ENCODE results near the gene SPC25. TPM values are rescaled to one million over a fixed set of nuclear protein-coding genes. Genes with fewer than 3 reads are reported as not detected.
"Not testable (repeated sequence)": the region's sequence is repeated elsewhere in the genome, so short reads cannot be mapped to it uniquely, and the experiment has no call there.

SPC25 gene
- total RNA-seq, 2 experiments from 2014 or later: 58.3 to 69.8 TPM

DNA sequence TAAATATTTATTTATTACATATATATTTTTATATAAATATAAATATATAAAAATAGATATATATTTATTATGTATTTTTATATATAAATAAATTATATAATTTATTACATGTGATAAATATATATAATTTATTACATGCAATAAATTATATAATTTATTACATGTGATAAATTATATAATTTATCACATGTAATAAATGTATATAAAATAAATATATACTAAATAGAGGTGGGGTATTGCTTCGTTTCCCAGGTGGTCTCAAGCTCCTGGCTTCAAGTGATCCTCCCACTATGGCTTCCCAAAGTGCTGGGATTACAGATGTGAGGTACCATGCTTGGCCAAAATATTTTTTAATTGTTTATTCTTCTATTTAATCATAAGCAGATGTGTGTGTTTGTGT, 7.2 kb upstream of the SPC25 start:
- ChIA-PET POLR2A (no interaction called here), CTCF (interaction anchor here (0.6 to 1.1 kb wide), 2 partner anchors 22 to 53 kb away, joined by 3 read pairs; no protein-coding TSS in a partner anchor)
- Mint-ChIP-seq H3K9me3 (ENCODE audit: insufficient read depth) (no peaks in the 10 kb centered on the region), H3K27ac (no peak overlapping the region), H3K4me1 (ENCODE audit: low read depth) (no peaks in the 10 kb centered on the region), H3K4me3 (no peak overlapping the region), H3K27me3 (ENCODE audit: low read depth) (peaks cover 42% of the 10 kb centered on the region), H3K36me3 (ENCODE audit: low read depth) (no peaks in the 10 kb centered on the region)
- DNase-seq (no peak), ATAC-seq (no peak)

DNA sequence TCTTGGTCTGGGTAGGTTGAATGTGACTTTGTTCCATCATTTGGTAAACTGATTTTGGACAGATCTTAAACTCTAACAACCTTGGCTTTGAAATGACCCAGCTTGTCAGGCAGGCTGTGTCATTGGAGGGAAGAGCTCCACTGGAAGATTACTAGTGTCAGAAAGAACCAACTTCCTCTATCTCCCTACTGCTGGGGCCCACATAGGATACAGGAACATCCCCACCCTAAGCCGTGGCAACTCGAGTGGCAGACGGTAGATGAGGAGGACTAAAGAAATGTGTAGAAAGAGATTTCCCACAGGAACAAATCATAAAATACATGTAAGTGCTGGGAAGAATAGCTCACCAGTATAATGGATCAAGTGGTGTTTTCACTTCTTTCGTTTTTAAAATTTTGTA, 6.6 kb upstream of the SPC25 start:
- Mint-ChIP-seq H3K27ac (no peak overlapping the region), H3K36me3 (ENCODE audit: low read depth) (no peaks in the 10 kb centered on the region), H3K4me3 (no peak overlapping the region), H3K27me3 (ENCODE audit: low read depth) (peaks cover 46% of the 10 kb centered on the region), H3K9me3 (ENCODE audit: insufficient read depth) (no peaks in the 10 kb centered on the region), H3K4me1 (ENCODE audit: low read depth) (no peaks in the 10 kb centered on the region)
- ATAC-seq: no peak
- ChIA-PET POLR2A (no interaction called here), CTCF (interaction anchor here (0.6 to 1.1 kb wide), 2 partner anchors 23 to 54 kb away, joined by 3 read pairs; no protein-coding TSS in a partner anchor)
- DNase-seq: no peak

DNA sequence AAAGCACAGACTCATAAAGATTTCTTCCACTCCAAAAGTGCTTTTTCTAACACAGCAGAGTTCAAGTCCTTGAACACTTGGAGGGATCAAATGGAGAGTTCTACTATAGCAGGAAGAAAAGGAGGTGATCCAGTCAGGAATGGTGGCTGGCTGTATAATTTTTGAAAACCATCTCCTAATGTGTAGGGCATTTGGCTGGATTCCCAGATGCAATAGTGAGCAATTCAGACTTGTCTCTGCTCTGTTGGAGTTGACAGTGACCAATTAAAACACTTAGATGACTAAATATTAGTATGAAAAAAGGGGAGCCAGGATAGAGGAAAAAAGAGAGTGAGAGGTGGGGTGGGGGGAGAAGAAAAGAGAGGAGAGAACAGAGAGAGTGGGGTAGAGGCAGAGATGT, 5.5 kb upstream of the SPC25 start:
- Mint-ChIP-seq H3K4me3 (no peak overlapping the region), H3K9me3 (ENCODE audit: insufficient read depth) (no peaks in the 10 kb centered on the region), H3K27ac (no peak overlapping the region), H3K27me3 (ENCODE audit: low read depth) (peaks cover 45% of the 10 kb centered on the region), H3K36me3 (ENCODE audit: low read depth) (no peaks in the 10 kb centered on the region), H3K4me1 (ENCODE audit: low read depth) (peaks cover 1% of the 10 kb centered on the region)
- ChIA-PET POLR2A (no interaction called here), CTCF (no interaction called here)
- no peak for ATAC-seq
- no peak for DNase-seq

DNA sequence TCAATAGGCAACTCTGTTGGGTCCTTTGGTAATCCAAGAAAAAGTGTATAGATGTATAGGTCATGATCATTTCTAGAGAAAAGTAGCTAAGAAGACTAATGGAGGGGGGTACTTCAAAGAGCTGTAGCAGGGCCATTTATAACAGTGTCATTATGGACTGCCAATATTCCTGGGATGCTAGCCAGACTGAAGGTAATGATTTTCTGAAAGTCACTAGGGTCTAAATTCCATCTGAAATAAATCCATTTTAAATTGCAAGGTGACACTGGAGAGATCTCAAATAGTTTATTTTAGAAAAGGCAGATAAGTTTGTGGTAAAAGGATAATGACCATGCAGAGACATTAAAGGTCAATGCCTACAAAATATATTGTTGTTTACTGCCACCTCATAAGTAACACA, 4.5 kb upstream of the SPC25 start:
- Mint-ChIP-seq H3K4me1 (ENCODE audit: low read depth) (peaks cover 5% of the 10 kb centered on the region), H3K27ac (no peak overlapping the region), H3K27me3 (ENCODE audit: low read depth) (peaks cover 40% of the 10 kb centered on the region), H3K9me3 (ENCODE audit: insufficient read depth) (no peaks in the 10 kb centered on the region), H3K36me3 (ENCODE audit: low read depth) (peaks cover 4% of the 10 kb centered on the region), H3K4me3 (no peak overlapping the region)
- no peak for ATAC-seq
- POLR2A ChIA-PET: no interaction called here
- CTCF ChIA-PET: no interaction called here
- no peak for DNase-seq

DNA sequence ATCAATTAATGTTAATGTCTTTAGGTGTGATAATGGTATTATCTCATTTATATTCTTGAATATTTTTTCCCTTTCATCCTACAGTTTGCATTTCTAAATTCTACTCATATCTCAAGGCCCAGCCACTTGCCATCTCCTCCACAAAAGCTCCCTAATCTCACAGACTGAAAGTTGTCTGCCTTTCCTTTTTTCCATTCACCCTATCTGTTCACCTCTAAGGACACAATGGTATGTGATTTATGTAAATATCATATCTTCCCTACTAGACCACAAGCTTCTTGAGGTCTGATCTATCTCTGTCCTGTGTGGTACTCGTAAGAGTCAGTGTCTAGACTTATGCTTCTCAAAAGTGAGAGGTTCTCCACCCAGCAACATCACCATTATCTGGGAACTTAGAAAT, 3.9 kb upstream of the SPC25 start:
- Mint-ChIP-seq H3K27me3 (ENCODE audit: low read depth) (peaks cover 37% of the 10 kb centered on the region), H3K36me3 (ENCODE audit: low read depth) (peaks cover 10% of the 10 kb centered on the region), H3K4me3 (no peak overlapping the region), H3K9me3 (ENCODE audit: insufficient read depth) (no peaks in the 10 kb centered on the region), H3K27ac (no peak overlapping the region), H3K4me1 (ENCODE audit: low read depth) (peaks cover 9% of the 10 kb centered on the region)
- ChIA-PET CTCF (no interaction called here), POLR2A (no interaction called here)
- ATAC-seq (no peak), DNase-seq (no peak)

DNA sequence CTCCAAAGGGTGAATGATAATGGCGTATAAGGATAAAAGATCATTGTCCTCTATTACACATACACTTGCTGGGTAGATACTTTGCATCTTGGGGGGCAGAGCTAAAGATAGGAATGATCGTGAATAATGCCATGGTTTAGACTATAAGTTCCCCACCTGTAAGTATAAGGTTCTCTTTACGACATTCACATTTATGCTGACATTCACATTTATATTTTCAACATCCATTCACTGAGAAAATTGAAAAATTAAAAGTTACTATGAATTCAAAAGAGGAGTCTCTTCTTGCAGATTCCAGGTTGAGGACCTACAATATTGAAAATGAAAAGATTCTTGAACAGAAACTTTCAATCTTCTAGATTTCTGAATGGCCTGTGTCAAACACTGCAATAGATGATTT, 2.1 kb upstream of the SPC25 start:
- peaks cover 36% of the 10 kb centered on the region for H3K27me3 Mint-ChIP-seq (ENCODE audit: low read depth)
- H3K27ac Mint-ChIP-seq: no peak overlapping the region
- no peak for DNase-seq
- peaks cover 17% of the 10 kb centered on the region for H3K4me1 Mint-ChIP-seq (ENCODE audit: low read depth)
- H3K9me3 Mint-ChIP-seq (ENCODE audit: insufficient read depth): no peaks in the 10 kb centered on the region
- no peak overlapping the region for H3K4me3 Mint-ChIP-seq
- CTCF ChIA-PET: interaction anchor here (0.6 kb wide), 1 partner anchor 72 kb away, joined by 3 read pairs; no protein-coding TSS in a partner anchor
- H3K36me3 Mint-ChIP-seq (ENCODE audit: low read depth): peaks cover 18% of the 10 kb centered on the region
- POLR2A ChIA-PET: no interaction called here
- ATAC-seq: no peak

DNA sequence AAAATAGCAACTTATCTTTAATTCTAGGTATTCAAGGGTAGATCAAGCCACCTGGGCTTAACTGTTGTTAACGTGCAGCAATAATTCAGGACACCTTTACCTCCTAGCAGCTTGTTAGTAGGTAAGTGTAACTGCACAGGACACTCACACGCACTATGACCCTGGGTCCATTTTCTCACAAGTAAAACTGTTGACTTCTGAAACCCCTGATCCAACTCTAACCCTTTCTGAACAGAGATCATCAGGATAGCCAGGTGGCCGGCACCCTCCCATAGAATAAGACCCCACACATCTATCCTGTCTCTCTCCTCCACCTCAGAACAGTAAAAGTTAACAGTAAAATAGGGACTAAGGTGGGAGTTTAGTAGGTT, 610 bp downstream of the SPC25 start:
- peak overlapping the region; percentile 96 for H3K27ac Mint-ChIP-seq
- H3K27me3 Mint-ChIP-seq (ENCODE audit: low read depth): peaks cover 21% of the 10 kb centered on the region
- CTCF ChIA-PET: interaction anchor here (0.7 kb wide), 1 partner anchor 543 kb away, joined by 3 read pairs; no protein-coding TSS in a partner anchor
- peak; percentile 4 for ATAC-seq
- H3K4me3 Mint-ChIP-seq: peak overlapping the region; percentile 93
- H3K4me1 Mint-ChIP-seq (ENCODE audit: low read depth): peaks cover 25% of the 10 kb centered on the region
- POLR2A ChIA-PET: no interaction called here
- H3K36me3 Mint-ChIP-seq (ENCODE audit: low read depth): peaks cover 33% of the 10 kb centered on the region
- no peaks in the 10 kb centered on the region for H3K9me3 Mint-ChIP-seq (ENCODE audit: insufficient read depth)
- no peak for DNase-seq

DNA sequence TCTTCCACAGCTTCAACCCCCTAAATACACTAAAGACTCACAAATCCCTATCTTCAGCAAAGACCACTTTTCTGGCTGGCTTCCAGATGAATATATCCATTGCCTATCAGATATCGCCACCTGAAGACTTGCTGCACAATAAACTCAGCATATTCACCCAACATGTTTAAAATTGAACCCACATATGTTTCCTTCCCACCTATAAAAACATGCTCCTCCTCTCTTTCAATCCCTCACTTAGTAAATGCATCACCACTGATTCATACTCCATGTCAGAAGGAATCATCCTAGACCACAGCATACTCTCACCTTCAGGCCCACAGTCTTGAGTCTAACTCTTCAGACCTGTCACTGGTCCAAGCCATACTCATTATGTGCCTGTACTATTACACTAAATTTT, 5.3 kb downstream of the SPC25 start:
- peaks cover 56% of the 10 kb centered on the region for H3K36me3 Mint-ChIP-seq (ENCODE audit: low read depth)
- no peaks in the 10 kb centered on the region for H3K27me3 Mint-ChIP-seq (ENCODE audit: low read depth)
- H3K4me1 Mint-ChIP-seq (ENCODE audit: low read depth): peaks cover 24% of the 10 kb centered on the region
- ATAC-seq (no peak), DNase-seq (no peak)
- H3K27ac Mint-ChIP-seq: no peak overlapping the region
- CTCF ChIA-PET: interaction anchor here (1.4 kb wide), 1 partner anchor 42 kb away, joined by 3 read pairs; no protein-coding TSS in a partner anchor
- no peaks in the 10 kb centered on the region for H3K9me3 Mint-ChIP-seq (ENCODE audit: insufficient read depth)
- H3K4me3 Mint-ChIP-seq: no peak overlapping the region
- POLR2A ChIA-PET: no interaction called here

DNA sequence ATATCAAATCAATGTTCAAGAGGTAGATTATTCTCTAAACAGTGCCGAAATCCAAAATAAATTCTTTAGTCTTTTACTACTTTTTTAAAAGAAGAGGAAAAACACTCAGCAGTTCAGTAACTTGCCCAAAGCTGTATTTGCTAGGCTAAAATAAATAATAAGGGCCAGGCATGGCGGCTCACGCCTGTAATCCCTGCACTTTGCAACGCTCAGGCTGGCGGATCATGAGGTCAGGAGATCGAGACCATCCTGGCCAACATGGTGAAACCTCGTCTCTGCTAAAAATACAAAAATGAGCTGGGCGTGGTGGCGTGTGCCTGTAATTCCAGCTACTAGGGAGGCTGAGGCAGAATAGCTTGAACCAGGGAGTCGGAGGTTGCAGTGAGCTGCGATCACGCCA, 8.1 kb downstream of the SPC25 start:
- not testable (repeated sequence) for ATAC-seq; H3K27me3 Mint-ChIP-seq (ENCODE audit: low read depth); H3K9me3 Mint-ChIP-seq (ENCODE audit: insufficient read depth)

DNA sequence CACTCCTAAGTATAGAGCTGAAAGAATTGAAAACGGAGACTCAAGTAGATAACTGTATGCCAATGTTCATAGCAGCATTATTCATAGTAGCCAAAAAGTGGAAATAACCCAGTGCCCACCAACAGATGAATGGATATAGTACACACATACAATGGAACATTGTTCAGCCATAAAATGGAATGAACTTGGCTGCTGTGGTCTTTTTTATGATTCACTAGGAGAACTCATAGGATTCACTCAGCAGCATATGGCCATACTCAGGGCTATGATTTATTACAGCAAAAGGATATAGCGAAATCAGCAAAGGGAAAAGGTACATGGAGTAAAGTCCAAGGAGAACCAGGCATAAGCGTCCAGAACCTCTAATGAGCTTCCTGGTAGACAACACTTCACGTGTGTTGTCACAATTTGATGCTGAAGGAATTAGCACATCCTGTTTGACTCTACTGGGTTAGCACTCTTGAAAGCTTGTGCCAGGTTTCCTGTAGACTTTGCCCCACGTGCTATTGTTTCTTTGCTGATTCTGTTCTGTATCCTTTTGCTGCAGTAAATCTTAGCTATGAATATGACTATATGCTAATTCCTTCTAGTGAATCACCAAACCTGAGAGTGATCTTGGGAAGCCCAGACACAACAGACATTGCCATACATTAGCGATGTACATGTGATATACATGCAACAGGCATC, 15.7 kb downstream of the SPC25 start:
- CTCF ChIA-PET: interaction anchor here (1.3 kb wide), 1 partner anchor 527 kb away, joined by 3 read pairs; no protein-coding TSS in a partner anchor
- POLR2A ChIA-PET: interaction anchor here (0.8 kb wide), 1 partner anchor 422 kb away, joined by 3 read pairs; no protein-coding TSS in a partner anchor
- H3K27ac Mint-ChIP-seq: no peak overlapping the region

More for the DNA sequence above, 8.1 kb downstream of the SPC25 start:
- CTCF ChIA-PET, H3K4me3 Mint-ChIP-seq, POLR2A ChIA-PET, H3K27ac Mint-ChIP-seq, DNase-seq: not testable (repeated sequence)
- H3K4me1 Mint-ChIP-seq (ENCODE audit: low read depth): peaks cover 12% of the 10 kb centered on the region
- peaks cover 47% of the 10 kb centered on the region for H3K36me3 Mint-ChIP-seq (ENCODE audit: low read depth)

DNA sequence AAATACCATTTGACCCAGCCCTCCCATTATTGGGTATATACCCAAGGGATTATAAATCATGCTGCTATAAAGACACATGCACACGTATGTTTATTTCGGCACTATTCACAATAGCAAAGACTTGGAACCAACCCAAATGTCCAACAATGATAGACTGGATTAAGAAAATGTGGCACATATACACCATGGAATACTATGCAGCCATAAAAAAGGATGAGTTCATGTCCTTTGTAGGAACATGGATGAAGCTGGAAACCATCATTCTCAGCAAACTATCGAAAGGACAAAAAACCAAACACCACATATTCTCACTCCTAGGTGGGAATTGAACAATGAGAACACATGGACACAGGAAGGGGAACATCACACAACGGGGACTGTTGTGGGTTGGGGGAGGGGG, 19.4 kb downstream of the SPC25 start:
- H3K36me3 Mint-ChIP-seq (ENCODE audit: low read depth): peaks cover 70% of the 10 kb centered on the region
- CTCF ChIA-PET, POLR2A ChIA-PET: not testable (repeated sequence)

More for the DNA sequence above, 15.7 kb downstream of the SPC25 start:
- DNase-seq: no peak
- H3K27me3 Mint-ChIP-seq (ENCODE audit: low read depth): no peaks in the 10 kb centered on the region
- ATAC-seq: no peak
- H3K4me3 Mint-ChIP-seq: no peak overlapping the region
- H3K9me3 Mint-ChIP-seq (ENCODE audit: insufficient read depth): peaks cover 4% of the 10 kb centered on the region
- peaks cover 56% of the 10 kb centered on the region for H3K36me3 Mint-ChIP-seq (ENCODE audit: low read depth)
- H3K4me1 Mint-ChIP-seq (ENCODE audit: low read depth): no peaks in the 10 kb centered on the region

DNA sequence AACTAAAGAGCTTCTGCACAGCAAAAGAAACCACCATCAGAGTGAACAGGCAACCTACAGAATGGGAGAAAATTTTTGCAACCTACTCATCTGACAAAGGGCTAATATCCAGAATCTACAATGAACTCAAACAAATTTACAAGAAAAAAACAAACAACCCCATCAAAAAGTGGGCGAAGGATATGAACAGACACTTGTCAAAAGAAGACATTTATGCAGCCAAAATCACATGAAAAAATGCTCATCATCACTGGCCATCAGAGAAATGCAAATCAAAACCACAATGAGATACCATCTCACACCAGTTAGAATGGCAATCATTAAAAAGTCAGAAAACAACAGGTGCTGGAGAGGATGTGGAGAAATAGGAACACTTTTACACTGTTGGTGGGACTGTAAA, 19.9 kb downstream of the SPC25 start:
- ATAC-seq; CTCF ChIA-PET; H3K9me3 Mint-ChIP-seq (ENCODE audit: insufficient read depth); H3K27me3 Mint-ChIP-seq (ENCODE audit: low read depth); DNase-seq; H3K4me1 Mint-ChIP-seq (ENCODE audit: low read depth); POLR2A ChIA-PET; H3K4me3 Mint-ChIP-seq; H3K27ac Mint-ChIP-seq: not testable (repeated sequence)
- H3K36me3 Mint-ChIP-seq (ENCODE audit: low read depth): peaks cover 72% of the 10 kb centered on the region

More for the DNA sequence above, 19.4 kb downstream of the SPC25 start:
- not testable (repeated sequence) for H3K9me3 Mint-ChIP-seq (ENCODE audit: insufficient read depth); H3K27me3 Mint-ChIP-seq (ENCODE audit: low read depth); DNase-seq; ATAC-seq; H3K27ac Mint-ChIP-seq; H3K4me1 Mint-ChIP-seq (ENCODE audit: low read depth); H3K4me3 Mint-ChIP-seq
